ENCODE data around the gene C1QTNF3. TPM values are rescaled to one million over a fixed set of nuclear protein-coding genes. Genes with fewer than 3 reads are reported as not detected.

Gene C1QTNF3
- total and polyA plus RNA-seq, 9 donors = 2.8 to 17.9 (median 4.4) TPM

GRCh38 chr5:34026089-34026761 is 16.8 kb downstream of the C1QTNF3 start:
- Histone ChIP-seq H3K27ac (no peak overlapping the region), H3K27me3 (no peaks in the 10 kb centered on the region), H3K4me3 (no peak overlapping the region), H3K36me3 (no peaks in the 10 kb centered on the region), H3K4me1 (ENCODE audit: insufficient read depth) (no peaks in the 10 kb centered on the region), H3K9me3 (no peaks in the 10 kb centered on the region)
- no peak for TF ChIP-seq POLR2A (IDR thresholded peaks at IDR 0.05)
- no peak for TF ChIP-seq CTCF (IDR thresholded peaks at IDR 0.05)
- no peak for TF ChIP-seq EP300 (IDR thresholded peaks at IDR 0.05)
- DNase-seq = no peak
- 75 to 88% (median 78%) methylated on average over 9 of the region's 9 CpGs for WGBS, 3 donors
- intact Hi-C loops (cut with DNase I) = no loop called here

GRCh38 chr5:34022121-34022705 is 20.8 kb downstream of the C1QTNF3 start:
- 9 to 33% (median 32%) methylated on average over 2 of the region's 2 CpGs for WGBS, 3 donors
- Histone ChIP-seq H3K27me3 (no peaks in the 10 kb centered on the region), H3K27ac (no peak overlapping the region), H3K9me3 (no peaks in the 10 kb centered on the region), H3K4me1 (ENCODE audit: insufficient read depth) (no peaks in the 10 kb centered on the region), H3K4me3 (no peak overlapping the region), H3K36me3 (no peaks in the 10 kb centered on the region)
- intact Hi-C loops (cut with DNase I) = no loop called here
- TF ChIP-seq EP300 (IDR thresholded peaks at IDR 0.05) (no peak), CTCF (IDR thresholded peaks at IDR 0.05) (no peak), POLR2A (IDR thresholded peaks at IDR 0.05) (no peak)
- no peak for DNase-seq

- TF ChIP-seq POLR2A (IDR thresholded peaks at IDR 0.05) (no peak), CTCF (IDR thresholded peaks at IDR 0.05) (no peak), EP300 (IDR thresholded peaks at IDR 0.05) (no peak)
- intact Hi-C loops (cut with DNase I) = no loop called here
- Histone ChIP-seq H3K27me3 (no peaks in the 10 kb centered on the region), H3K27ac (no peak overlapping the region), H3K4me1 (ENCODE audit: insufficient read depth) (no peaks in the 10 kb centered on the region), H3K4me3 (no peak overlapping the region), H3K36me3 (no peaks in the 10 kb centered on the region), H3K9me3 (no peaks in the 10 kb centered on the region)
- DNase-seq = no peak
- WGBS, 3 donors = 71 to 80% (median 75%) methylated on average over 2 of the region's 2 CpGs
These were observed 21.7 kb downstream of the C1QTNF3 start for GRCh38 chr5:34021334-34021733.

GRCh38 chr5:34020726-34021125 is 22.3 kb downstream of the C1QTNF3 start:
- DNase-seq = no peak
- no peaks in the 10 kb centered on the region for H3K27me3 ChIP-seq
- no peaks in the 10 kb centered on the region for H3K4me1 ChIP-seq (ENCODE audit: insufficient read depth)
- H3K27ac ChIP-seq = no peak overlapping the region
- intact Hi-C loops (cut with DNase I) = no loop called here
- H3K9me3 ChIP-seq = no peaks in the 10 kb centered on the region
- TF ChIP-seq EP300 (IDR thresholded peaks at IDR 0.05) (no peak), CTCF (IDR thresholded peaks at IDR 0.05) (no peak), POLR2A (IDR thresholded peaks at IDR 0.05) (no peak)
- no peak overlapping the region for H3K4me3 ChIP-seq
- WGBS, 3 donors = 95 to 100% (median 96%) methylated on average over 1 of the region's 1 CpG
- H3K36me3 ChIP-seq = no peaks in the 10 kb centered on the region
